ENCODE measurements around the gene TSHR.

GRCh38 chr14:81062816-81063215 lies 107.4 kb downstream of the TSHR start:
- no peak for TF ChIP-seq EP300 (IDR thresholded peaks at IDR 0.05; ENCODE audit: borderline replicate concordance)
- no peak for TF ChIP-seq CEBPB (IDR thresholded peaks at IDR 0.05)
- TF ChIP-seq CREB1 (IDR thresholded peaks at IDR 0.05; ENCODE audit: low read depth), result no peak
- TF ChIP-seq YY1 (IDR thresholded peaks at IDR 0.05; ENCODE audit: low read depth), result no peak
- TF ChIP-seq TAF1 (IDR thresholded peaks at IDR 0.05; ENCODE audit: low read depth), result no peak
- TF ChIP-seq EGR1 (IDR thresholded peaks at IDR 0.05), result no peak
- no peak for TF ChIP-seq FOXM1 (IDR thresholded peaks at IDR 0.05; ENCODE audit: borderline replicate concordance, low read depth)
- no peak for TF ChIP-seq TCF12 (IDR thresholded peaks at IDR 0.05; ENCODE audit: low read depth)
- TF ChIP-seq, protein P1, sequence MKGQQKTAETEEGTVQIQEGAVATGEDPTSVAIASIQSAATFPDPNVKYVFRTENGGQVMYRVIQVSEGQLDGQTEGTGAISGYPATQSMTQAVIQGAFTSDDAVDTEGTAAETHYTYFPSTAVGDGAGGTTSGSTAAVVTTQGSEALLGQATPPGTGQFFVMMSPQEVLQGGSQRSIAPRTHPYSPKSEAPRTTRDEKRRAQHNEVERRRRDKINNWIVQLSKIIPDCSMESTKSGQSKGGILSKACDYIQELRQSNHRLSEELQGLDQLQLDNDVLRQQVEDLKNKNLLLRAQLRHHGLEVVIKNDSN (IDR thresholded peaks at IDR 0.05), result no peak
- TF ChIP-seq REST (IDR thresholded peaks at IDR 0.05; ENCODE audit: low read depth), result no peak
- peak; percentile 35; the same call in 1 of the 2 replicates for TF ChIP-seq RAD21 (IDR thresholded peaks at IDR 0.05; ENCODE audit: low read depth)
- TF ChIP-seq NFIC (IDR thresholded peaks at IDR 0.05), result no peak
- no peak for TF ChIP-seq TEAD4 (IDR thresholded peaks at IDR 0.05)
- no peak for TF ChIP-seq MAX (IDR thresholded peaks at IDR 0.05)

All from Ishikawa (cell line).